ENCODE results near the gene ANKRD30BL.
"Not testable (repeated sequence)": the region's sequence is repeated elsewhere in the genome, so short reads cannot be mapped to it uniquely, and the experiment has no call there.

ANKRD30BL gene, protein sequence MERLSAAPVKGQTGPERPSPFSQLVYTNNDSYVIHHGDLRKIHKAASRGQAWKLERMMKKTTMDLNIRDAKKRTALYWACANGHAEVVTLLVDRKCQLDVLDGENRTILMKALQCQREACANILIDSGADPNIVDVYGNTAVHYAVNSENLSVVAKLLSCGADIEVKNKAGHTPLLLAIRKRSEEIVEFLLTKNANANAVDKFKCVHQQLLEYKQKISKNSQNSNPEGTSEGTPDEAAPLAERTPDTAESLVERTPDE

DNA sequence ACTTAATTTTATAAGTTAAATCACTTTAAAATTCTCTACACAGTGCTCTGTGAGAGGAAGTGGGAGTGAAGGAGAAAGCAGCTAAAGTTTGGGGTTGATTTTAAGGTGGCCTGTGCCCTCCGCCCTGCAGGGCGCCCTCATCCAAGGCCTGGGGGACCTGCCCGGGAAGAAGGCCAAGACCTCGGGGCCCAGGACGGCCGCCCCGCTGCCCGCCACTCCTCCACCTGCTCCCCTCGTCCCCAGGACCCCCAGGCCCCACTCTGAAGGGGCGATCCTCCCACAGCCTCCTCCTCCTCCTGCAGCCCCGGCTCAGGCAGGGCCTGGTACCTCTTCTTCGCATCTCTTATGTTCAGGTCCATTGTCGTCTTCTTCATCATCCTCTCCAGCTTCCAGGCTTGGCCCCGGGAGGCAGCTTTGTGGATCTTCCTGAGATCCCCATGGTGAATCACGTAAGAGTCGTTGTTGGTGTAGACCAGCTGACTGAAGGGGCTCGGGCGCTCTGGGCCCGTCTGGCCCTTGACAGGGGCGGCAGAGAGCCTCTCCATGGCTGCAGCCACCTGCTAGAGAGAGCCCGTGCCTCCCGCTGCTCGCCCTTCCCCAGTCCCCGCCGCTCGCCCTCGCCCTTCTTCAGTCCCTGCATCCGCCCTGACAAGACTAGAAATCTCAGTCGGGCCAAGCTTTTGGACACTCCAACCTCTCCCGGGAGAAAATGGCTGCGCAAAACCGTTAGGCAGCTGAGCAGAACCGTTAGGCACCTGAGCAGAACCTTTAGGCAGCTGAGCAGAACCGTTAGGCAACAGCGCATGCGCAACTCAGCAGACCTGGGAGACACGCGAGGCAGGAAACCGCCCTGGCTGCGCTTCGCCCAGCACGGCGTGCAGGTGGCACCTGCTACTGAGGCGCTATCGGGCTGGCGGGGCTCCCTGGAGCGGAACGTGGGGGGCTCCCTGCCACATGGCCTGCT, at the start of gene ANKRD30BL:
Gene ANKRD30BL, minus strand, starts transcription at position 792 of the 964 bp plus-strand sequence. Its CDS starts 247 bp downstream, at position 545.
- in situ Hi-C loops (cut with MboI; ENCODE audit: low sequenced_read_pairs) = not testable (repeated sequence)

DNA sequence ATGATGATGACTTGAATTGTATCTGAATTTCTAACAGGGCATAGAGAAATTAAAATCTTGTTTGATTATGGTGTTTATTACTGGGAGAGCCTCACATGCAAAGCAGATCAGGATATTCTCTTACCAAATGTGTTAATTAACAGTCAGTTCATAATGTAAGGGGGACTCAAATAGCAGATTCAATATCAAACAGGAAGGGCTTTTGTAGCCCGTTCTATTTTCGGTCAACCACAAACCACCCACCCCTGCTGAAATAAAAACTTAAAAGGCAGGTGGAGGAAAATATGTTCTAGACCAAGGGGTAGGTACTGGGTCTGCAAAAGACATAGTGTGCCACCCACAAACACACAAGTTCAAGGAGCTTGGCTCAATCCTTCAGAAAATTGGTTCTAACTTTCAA, 41.1 kb upstream of the ANKRD30BL start:
- in situ Hi-C loops (cut with MboI; ENCODE audit: low sequenced_read_pairs) = not testable (repeated sequence)

DNA sequence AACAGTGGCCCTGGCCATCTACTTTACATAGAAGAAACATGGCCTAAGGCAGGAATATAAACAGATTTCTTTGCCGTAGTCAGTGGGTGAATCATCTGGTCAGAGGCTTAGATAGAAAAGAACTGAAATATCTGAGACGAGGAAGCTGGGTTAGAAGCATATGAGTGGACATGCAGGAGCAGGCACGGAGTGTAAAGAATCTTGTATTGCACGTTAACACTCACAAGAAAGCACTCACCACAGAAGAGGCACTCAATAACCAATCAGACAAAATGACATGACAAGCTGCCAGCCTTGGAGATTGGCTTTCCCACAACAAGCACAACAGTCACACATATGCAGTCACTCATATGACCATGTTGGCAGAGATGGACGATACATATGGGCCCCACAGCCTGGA, 31.1 kb upstream of the ANKRD30BL start:
- in situ Hi-C loops (cut with MboI; ENCODE audit: low sequenced_read_pairs) = not testable (repeated sequence)

DNA sequence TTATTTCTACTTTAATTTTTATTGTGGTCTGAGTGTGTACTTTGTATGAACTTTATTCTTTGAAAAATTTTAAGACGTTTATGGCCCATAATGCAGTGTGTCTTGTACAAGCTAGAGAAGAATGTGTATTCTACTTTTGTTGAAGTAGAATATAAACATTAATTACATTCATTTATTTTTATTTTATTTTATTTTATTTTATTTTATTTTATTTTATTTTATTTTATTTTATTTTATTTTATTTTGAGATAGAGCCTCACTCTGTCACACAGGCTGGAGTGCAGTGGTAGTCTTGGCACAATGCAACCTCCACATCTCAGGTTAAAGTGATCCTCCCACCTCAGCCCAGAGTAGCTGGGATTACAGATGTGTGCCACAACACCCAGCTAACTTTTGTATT, 5.3 kb upstream of the ANKRD30BL start:
- in situ Hi-C loops (cut with MboI; ENCODE audit: low sequenced_read_pairs) = not testable (repeated sequence)

DNA sequence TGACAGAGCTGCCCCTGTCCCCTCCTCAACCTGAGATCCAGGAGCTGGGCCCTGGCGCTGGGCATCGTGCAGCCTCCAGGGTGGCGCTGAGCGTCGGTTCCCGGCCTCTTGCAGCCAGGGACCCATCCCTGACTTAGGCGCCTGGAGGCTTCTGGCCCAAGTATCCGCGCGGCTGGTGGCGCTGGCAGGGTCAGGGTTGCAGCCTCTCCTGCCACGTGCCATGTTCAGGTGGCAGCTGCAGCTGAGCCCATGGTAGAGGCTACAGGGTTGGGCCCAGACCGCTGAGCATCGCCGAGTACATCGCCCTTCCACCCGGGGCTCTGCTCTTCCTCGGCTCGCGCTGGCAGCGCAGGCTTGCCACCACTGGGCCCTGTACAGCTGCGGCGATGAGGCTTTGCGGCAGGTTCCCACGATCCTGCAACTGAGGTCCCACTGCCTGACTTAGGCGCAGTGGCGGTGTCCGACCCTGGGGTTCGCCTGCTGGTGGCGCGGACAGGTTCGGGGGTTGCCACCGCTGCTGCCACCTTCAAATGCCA, 441 bp upstream of the ANKRD30BL start:
- in situ Hi-C loops (cut with MboI; ENCODE audit: low sequenced_read_pairs) = not testable (repeated sequence)

DNA sequence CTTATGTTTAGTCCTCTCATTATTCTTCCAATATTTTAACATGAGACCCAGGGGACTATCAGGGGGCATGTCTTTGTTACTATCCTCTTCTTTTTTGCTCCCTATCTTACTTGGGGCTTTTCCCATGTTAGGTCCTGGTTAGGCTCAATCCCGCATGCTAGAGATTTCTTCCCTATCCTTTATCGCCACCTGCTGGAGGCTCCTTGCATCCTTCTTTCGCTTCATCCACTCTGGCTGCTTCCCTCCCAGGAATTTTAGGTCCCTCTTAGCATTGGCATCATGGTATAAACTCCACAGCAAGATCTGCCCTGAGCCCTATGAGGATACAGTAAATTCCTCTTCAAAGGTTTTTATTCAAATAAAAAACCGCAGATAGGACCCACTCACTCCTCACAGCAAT, 15.0 kb downstream of the ANKRD30BL start:
- in situ Hi-C loops (cut with MboI; ENCODE audit: low sequenced_read_pairs) = not testable (repeated sequence)
